Neuron (in vitro differentiated cells): Measurements from ENCODE around the gene SEC24A.
"Not testable (repeated sequence)": the region's sequence is repeated elsewhere in the genome, so short reads cannot be mapped to it uniquely, and the experiment has no call there.

Experiments used
- H2AFZ ChIP-seq: one replicate; pipeline ENCODE4 v1.6.1; 2013; ENCODE audit warnings: low read depth, mild to moderate bottlenecking, inconsistent platforms, low read length, moderate library complexity
- H3K27me3 ChIP-seq: one replicate; pipeline ENCODE4 v1.6.1; 2013; ENCODE audit warnings: low read length; ENCODE audit not compliant: insufficient read depth
- H3K36me3 ChIP-seq: one replicate; pipeline ENCODE4 v1.6.1; 2013; ENCODE audit warnings: low read length; ENCODE audit not compliant: insufficient read depth
- H3K4me1 ChIP-seq: one replicate; pipeline ENCODE4 v1.6.1; 2013; ENCODE audit warnings: low read length; ENCODE audit not compliant: insufficient read depth
- H3K4me3 ChIP-seq: 2 replicates; pipeline ENCODE4 v1.5.1; 2013; ENCODE audit warnings: mild to moderate bottlenecking, low read length, moderate library complexity
- H3K9me3 ChIP-seq: one replicate; pipeline ENCODE4 v1.6.1; 2013; ENCODE audit warnings: low read length

The SEC24A gene

DNA sequence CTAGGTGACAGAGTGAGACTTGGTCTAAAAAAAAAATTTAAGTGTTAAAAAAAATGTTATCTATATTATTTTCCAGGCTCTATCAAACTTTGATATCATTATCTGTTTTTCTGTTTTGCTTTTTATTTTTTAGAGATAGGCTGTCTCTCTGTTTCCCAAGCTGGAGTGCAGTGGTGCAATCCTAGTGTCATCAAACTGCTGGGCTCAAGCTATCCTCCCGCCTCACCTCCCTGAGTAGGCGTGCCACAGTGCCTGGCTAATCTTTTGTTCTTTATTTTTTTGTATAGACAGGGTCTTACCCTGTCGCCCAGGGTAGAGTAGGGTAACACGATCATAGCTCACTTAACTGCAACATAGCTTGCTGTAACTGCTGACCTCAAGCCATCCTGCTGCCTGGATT lies 14.4 kb downstream of the SEC24A start:
- Histone ChIP-seq H3K27me3 (no peaks in the 10 kb centered on the region), H3K4me3 (no peak overlapping the region), H3K4me1 (no peaks in the 10 kb centered on the region), H2AFZ (no peak overlapping the region), H3K36me3 (peaks cover 27% of the 10 kb centered on the region), H3K9me3 (no peaks in the 10 kb centered on the region)

DNA sequence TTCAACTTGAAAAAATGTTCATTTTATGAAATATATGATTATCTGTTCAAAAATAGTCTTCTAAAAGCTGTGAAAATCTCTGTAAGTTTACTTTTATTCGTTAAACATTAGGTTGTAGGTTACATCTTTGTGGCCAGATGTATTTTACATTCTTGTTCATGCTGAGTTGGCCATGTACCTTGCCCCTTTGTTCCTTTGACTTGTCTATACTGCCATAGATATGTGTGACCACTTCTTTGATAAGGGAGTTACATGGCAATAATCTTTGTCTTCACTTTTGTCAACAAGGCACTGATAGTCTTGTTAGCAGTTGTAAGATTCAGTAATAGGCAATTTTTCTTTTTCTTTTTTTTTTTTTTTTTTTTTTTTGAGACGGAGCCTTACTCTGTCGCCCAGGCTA lies 15.9 kb downstream of the SEC24A start:
- Histone ChIP-seq H3K4me1 (no peaks in the 10 kb centered on the region), H3K4me3 (no peak overlapping the region), H3K27me3 (no peaks in the 10 kb centered on the region), H3K9me3 (no peaks in the 10 kb centered on the region), H3K36me3 (peaks cover 29% of the 10 kb centered on the region), H2AFZ (no peak overlapping the region)

DNA sequence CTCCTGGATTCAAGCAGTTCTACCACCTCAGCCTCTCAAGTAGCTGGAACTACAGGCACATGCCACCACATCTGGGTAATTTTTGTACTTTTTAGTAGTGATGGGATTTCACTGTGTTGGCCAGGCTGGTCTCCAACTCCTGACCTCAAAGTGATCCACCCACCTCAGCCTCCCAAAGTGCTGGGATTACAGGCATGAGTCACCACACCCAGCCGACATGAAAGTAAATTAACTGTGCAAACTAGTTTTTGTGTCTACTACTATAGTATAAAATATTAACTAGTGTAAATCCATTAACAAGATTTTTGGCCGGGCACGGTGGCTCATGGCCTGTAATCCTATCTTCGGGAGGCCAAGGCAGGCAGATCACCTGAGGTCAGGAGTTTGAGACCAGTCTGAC lies 25.0 kb downstream of the SEC24A start:
- not testable (repeated sequence) for H3K4me1 ChIP-seq, H3K9me3 ChIP-seq
- peaks cover 60% of the 10 kb centered on the region for H3K36me3 ChIP-seq

DNA sequence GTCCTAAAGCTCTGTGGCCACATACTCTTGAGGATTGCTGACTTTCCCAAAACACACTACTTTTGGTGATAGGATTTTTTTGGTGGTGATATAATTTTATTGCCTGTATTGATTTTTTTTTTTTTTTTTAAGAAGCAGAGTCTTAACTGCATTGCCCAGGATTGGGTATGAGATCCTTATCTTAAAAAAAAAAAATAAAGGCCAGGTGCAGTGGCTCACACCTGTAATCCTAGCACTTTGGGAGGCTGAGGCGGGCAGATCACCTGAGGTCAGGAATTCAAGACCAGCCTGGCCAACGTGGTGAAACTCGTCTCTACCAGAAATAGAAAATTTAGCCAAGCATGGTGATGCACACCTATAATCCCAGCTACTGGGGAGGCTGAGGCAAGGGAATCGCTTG lies 28.8 kb downstream of the SEC24A start:
- H3K36me3 ChIP-seq = peaks cover 72% of the 10 kb centered on the region
- not testable (repeated sequence) for H2AFZ ChIP-seq, H3K4me1 ChIP-seq, H3K4me3 ChIP-seq, H3K9me3 ChIP-seq, H3K27me3 ChIP-seq

More for the DNA sequence above, 25.0 kb downstream of the SEC24A start:
- H2AFZ ChIP-seq, H3K4me3 ChIP-seq, H3K27me3 ChIP-seq: not testable (repeated sequence)

DNA sequence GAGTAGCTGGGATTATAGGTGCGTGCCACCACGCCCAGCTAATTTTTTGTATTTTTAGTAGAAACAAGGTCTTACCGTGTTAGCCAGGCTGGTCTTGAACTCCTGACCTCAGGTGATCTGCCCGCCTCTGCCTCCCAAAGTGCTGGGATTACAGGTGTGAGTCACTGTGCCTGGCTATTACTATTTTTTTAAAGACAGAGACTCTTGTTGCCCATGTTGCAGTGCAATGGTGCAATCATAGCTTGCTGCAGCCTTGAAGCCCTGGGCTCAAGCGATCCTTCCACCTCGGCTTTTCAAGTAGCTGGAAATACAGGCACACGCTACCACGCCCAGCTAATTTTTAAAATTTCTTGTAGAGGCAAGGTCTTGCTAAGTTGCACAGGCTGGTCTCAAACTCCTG lies 41.6 kb downstream of the SEC24A start:
- H2AFZ ChIP-seq, H3K27me3 ChIP-seq, H3K9me3 ChIP-seq, H3K4me3 ChIP-seq, H3K4me1 ChIP-seq: not testable (repeated sequence)
- peaks cover 57% of the 10 kb centered on the region for H3K36me3 ChIP-seq

DNA sequence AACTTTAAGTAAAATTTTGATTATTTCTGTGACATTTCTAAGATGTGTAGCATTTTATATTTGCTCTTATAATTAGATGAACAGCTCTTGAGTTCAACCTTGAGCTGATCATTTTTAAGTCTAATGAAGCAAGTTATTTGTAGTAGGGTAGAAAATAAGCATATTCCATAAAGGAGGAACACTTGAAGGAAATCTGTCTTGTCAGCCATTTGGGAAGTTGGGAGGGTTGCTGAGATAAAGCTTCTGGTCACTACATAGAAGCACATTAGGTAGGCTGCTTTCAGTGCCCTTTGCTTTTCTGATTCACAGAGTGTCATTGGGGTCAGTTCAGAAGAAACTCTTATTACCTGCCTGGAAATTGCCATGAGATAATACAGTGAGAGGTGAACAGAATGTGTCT lies 44.1 kb downstream of the SEC24A start:
- peaks cover 55% of the 10 kb centered on the region for H3K36me3 ChIP-seq

DNA sequence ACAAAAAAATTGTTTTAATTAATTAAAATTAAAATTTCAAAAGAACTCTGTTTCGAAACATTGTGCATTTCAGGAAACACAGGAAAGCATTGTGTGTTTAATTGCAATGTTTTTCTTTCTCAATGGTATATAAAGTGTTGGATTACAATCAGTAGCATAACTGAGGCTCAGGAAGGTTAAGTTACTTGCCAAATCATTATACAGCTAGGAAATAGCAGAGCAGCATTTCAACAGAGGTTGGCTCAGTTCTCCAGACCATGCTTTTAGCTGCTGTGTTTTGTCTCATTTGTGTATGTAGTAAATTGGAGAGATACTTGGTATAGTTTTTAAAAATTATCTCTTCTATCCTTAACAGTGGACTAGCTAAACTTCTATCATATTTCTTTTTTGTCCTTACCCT lies 59.7 kb downstream of the SEC24A start:
- peaks cover 48% of the 10 kb centered on the region for H3K36me3 ChIP-seq
- H3K27me3 ChIP-seq = no peaks in the 10 kb centered on the region
- no peak overlapping the region for H3K4me3 ChIP-seq
- no peaks in the 10 kb centered on the region for H3K4me1 ChIP-seq
- H2AFZ ChIP-seq = no peak overlapping the region
- no peaks in the 10 kb centered on the region for H3K9me3 ChIP-seq

More for the DNA sequence above, 44.1 kb downstream of the SEC24A start:
- Histone ChIP-seq H3K9me3 (no peaks in the 10 kb centered on the region), H3K27me3 (no peaks in the 10 kb centered on the region), H2AFZ (no peak overlapping the region), H3K4me1 (no peaks in the 10 kb centered on the region), H3K4me3 (no peak overlapping the region)

DNA sequence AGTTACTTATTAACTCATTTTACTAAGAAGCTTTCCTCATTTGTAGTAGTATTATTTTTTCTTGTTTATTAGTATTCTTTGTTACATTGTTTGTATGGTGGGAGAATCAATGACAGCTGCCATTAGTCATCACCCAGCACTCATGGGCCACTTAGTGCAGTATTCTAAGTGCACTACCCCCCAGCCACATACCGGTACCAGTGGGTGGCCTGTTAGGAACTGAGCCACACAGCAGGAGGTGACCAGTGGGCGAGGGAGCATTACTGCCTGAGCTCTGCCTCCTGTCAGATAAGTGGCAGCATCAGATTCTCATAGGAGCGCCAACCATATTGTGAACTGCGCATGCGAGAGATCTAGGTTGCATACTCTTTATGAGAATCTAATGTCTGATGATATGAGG lies 65.5 kb downstream of the SEC24A start:
- no peaks in the 10 kb centered on the region for H3K27me3 ChIP-seq
- H3K4me3 ChIP-seq = no peak overlapping the region
- no peaks in the 10 kb centered on the region for H3K4me1 ChIP-seq
- peaks cover 43% of the 10 kb centered on the region for H3K36me3 ChIP-seq
- H2AFZ ChIP-seq = no peak overlapping the region
- no peaks in the 10 kb centered on the region for H3K9me3 ChIP-seq

DNA sequence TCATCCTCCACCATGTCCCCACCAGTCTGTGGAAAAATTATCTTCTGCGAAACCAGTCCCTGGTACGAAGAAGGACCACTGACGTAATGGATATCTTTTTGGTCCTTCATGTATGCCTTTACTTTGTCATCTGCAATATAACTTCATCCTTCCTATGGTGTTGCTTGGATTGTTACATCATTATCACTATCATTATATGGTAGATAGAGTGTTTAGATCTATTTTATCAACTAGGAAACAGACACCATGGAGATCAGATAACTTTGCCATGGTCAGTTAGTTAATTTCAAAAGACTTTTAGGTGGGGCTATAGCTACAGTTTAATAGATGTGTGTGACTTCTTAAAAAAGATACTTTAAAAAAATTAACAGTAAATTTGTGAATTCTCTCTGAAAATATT lies 66.0 kb downstream of the SEC24A start:
- no peaks in the 10 kb centered on the region for H3K9me3 ChIP-seq
- H3K4me3 ChIP-seq = no peak overlapping the region
- H3K4me1 ChIP-seq = no peaks in the 10 kb centered on the region
- H2AFZ ChIP-seq = no peak overlapping the region
- H3K27me3 ChIP-seq = no peaks in the 10 kb centered on the region
- peaks cover 40% of the 10 kb centered on the region for H3K36me3 ChIP-seq

DNA sequence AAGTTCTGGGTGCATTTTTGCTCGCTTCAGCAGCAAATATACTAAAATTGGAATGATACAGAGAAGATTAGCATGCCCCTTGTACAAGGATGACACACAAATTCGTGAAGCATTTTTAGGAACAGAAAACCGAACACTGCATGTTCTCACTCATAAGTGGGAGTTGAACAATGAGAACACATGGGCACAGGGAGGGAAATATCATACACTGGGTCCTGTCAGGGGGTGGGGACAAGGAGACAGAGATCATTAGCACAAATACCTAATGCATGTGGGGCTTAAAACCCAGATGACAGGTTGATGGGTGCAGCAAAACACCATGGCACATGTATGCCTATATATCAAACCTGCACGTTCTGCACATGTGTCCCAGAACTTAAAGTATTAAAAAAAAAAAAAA lies 66.9 kb downstream of the SEC24A start:
- H3K36me3 ChIP-seq = peaks cover 39% of the 10 kb centered on the region

DNA sequence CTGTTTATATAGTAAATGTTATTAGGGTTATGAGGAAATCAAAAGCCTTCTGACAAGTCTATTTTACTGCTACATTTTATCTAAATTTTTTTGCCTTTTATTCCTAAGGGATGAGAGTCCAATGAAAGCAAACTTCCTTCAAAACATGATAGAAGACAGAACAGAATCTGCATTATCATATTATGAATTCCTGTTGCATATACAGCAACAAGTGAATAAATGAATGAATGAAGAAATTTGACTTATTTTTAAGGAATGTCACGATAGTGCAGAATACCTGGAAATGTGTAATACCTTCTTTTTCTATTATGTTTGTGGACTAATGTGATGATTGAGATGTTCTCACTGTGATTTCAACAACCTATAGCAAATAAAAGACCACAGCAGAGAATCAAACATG lies 76.3 kb downstream of the SEC24A start:
- Histone ChIP-seq H3K36me3 (peaks cover 36% of the 10 kb centered on the region), H3K9me3 (no peaks in the 10 kb centered on the region), H3K4me1 (no peaks in the 10 kb centered on the region), H3K27me3 (no peaks in the 10 kb centered on the region), H2AFZ (no peak overlapping the region), H3K4me3 (no peak overlapping the region)

More for the DNA sequence above, 66.9 kb downstream of the SEC24A start:
- not testable (repeated sequence) for H2AFZ ChIP-seq, H3K27me3 ChIP-seq, H3K9me3 ChIP-seq, H3K4me3 ChIP-seq, H3K4me1 ChIP-seq

DNA sequence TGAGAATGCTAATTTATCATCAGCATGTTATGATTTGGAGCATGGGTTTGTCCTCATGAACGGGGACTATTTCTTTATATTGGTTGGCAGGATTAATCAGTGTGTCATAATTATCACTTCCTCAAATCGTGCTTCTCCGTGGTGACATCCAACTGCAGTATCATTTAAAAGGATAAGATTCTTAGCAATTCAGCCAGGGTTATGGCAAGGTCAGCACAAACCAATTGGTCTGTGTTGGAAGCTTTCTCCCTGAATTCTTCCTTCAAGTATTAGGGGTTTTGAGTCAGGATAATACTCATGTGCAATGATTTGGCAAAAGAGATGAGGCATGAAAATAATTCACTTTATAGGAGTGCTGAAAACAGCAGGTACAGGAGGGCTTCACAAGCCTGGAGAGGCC lies 84.2 kb downstream of the SEC24A start:
- H3K4me3 ChIP-seq = no peak overlapping the region
- H3K9me3 ChIP-seq = no peaks in the 10 kb centered on the region
- H3K36me3 ChIP-seq = no peaks in the 10 kb centered on the region
- H3K4me1 ChIP-seq = no peaks in the 10 kb centered on the region
- no peaks in the 10 kb centered on the region for H3K27me3 ChIP-seq
- H2AFZ ChIP-seq = no peak overlapping the region

DNA sequence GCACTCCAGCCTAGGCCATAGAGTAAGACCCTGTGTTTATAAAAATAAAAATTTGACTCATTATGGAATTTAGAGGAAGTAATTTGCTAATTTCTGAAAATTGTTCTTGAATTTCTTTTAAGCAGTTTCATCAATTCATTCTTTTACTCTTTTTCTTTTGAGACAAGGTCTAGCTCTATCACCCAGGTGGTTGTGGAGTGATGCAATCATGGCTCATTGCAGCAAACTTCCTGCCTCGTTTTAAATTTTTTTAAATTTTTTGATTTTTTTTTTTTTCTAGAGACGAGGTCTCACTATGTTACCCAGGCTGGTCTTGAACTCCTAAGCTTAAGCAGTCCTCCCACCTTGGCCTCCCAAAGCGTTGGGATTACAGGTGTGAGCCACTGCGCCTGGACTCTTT lies 86.7 kb downstream of the SEC24A start:
- Histone ChIP-seq H3K9me3 (no peaks in the 10 kb centered on the region), H3K4me1 (peaks cover 9% of the 10 kb centered on the region), H3K27me3 (no peaks in the 10 kb centered on the region), H3K4me3 (no peak overlapping the region), H3K36me3 (no peaks in the 10 kb centered on the region), H2AFZ (no peak overlapping the region)

DNA sequence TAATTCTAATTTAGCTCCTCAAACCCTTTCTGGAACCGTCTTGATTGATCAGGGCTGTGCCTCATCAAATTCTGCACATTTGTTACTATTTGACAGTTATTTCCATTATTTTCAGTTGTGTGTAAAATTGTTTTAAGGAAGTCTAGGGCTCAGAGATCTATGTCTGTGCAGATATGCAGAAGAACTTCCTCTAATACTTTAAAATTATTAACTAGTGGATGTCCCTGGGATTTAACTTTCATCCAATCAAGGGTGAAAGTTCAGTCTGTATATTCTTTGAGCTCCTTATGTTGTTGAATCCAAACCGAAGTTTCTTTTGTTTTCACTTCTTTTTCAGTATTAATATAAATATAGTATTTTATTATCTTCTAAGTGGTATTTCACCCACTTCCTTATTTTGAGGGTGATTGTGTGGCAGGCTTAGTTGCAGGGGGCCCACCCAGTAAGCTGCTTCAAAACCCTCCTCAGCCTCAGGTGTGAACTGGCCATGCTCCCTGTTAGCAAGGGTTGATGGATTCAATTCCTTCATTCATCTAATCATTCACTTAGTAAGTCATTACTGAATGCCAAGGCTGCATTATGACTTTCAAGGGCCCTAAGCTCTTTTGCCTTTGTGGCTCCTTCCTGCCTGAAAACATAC lies 87.7 kb downstream of the SEC24A start:
- Histone ChIP-seq H3K36me3 (peaks cover 3% of the 10 kb centered on the region), H3K9me3 (no peaks in the 10 kb centered on the region), H2AFZ (no peak overlapping the region), H3K4me1 (peaks cover 12% of the 10 kb centered on the region), H3K27me3 (no peaks in the 10 kb centered on the region), H3K4me3 (no peak overlapping the region)
